ENCODE measurements around the gene SCAPER.

The SCAPER gene

DNA sequence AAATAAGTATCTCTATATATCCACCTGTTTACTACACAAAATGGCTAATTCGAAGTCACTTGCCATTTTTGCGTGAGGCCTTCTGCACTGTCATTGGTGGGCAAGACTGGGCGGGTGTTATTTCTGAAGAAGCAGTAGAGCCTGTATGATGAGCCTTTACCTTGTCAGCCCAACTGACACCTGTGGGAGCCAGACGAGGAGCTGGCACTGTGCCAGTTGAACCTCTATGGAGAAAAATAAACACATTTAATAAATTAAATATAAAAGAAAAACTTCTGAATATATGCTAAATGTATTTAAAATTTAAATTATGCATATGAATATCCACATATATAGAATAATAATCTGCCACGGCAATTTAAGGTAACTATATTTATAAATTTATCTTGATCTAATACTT, 109.9 kb downstream of the SCAPER start:
- Mint-ChIP-seq H3K4me3 (no peak overlapping the region), H3K27me3 (ENCODE audit: low read depth, poor library complexity) (peaks cover 2% of the 10 kb centered on the region)
- no peak for DNase-seq

DNA sequence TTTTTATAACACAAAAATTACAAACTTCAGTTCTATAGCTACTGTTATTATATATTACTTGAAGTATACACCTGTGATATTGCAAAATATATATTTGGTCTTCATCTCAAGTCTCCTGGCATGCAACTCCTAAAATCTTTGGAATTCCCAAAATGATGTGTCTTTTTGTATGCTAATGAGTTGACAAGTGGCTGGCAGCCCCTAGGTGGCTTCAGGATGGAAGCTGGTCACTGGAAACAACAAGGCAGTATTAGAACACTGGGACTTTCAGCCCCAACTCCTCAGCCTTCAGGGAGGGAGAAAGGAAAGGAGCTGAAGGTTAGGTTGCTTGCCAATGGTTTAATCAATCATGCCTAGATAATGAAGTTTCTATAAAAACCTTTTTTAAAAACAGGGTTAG, 112.0 kb downstream of the SCAPER start:
- Mint-ChIP-seq H3K36me3 (ENCODE audit: low read depth) (peaks cover 43% of the 10 kb centered on the region), H3K9me3 (peaks cover 15% of the 10 kb centered on the region), H3K27me3 (ENCODE audit: low read depth, poor library complexity) (peaks cover 2% of the 10 kb centered on the region), H3K27ac (no peak overlapping the region), H3K4me1 (no peaks in the 10 kb centered on the region), H3K4me3 (no peak overlapping the region)
- DNase-seq: no peak
- TF ChIP-seq, protein P1, sequence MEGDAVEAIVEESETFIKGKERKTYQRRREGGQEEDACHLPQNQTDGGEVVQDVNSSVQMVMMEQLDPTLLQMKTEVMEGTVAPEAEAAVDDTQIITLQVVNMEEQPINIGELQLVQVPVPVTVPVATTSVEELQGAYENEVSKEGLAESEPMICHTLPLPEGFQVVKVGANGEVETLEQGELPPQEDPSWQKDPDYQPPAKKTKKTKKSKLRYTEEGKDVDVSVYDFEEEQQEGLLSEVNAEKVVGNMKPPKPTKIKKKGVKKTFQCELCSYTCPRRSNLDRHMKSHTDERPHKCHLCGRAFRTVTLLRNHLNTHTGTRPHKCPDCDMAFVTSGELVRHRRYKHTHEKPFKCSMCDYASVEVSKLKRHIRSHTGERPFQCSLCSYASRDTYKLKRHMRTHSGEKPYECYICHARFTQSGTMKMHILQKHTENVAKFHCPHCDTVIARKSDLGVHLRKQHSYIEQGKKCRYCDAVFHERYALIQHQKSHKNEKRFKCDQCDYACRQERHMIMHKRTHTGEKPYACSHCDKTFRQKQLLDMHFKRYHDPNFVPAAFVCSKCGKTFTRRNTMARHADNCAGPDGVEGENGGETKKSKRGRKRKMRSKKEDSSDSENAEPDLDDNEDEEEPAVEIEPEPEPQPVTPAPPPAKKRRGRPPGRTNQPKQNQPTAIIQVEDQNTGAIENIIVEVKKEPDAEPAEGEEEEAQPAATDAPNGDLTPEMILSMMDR (IDR thresholded peaks at IDR 0.05): no peak

More for the DNA sequence above, 109.9 kb downstream of the SCAPER start:
- H3K9me3 Mint-ChIP-seq: peaks cover 15% of the 10 kb centered on the region
- TF ChIP-seq, protein P1 (IDR thresholded peaks at IDR 0.05): no peak
- H3K36me3 Mint-ChIP-seq (ENCODE audit: low read depth): peaks cover 56% of the 10 kb centered on the region
- no peak overlapping the region for H3K27ac Mint-ChIP-seq
- H3K4me1 Mint-ChIP-seq: no peaks in the 10 kb centered on the region

DNA sequence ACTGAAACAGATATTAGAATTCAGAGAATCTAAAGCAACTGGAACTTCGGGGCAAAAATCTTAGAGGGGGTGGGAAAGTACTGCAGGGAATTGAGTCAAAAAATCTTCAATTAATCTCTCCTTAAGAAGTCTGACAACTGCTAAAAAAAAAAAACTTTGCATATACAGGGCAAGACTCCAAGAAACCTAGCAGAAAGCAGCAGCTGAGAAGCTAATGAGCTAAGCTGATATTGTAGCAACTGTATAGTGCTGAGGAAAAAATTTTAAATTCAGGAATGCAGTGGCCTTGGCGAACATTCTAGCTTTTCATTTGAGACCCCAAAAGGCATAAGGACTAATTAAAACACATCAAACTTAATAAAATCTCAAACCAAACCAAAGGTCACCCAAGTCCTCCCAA, 113.6 kb downstream of the SCAPER start:
- Mint-ChIP-seq H3K9me3 (peaks cover 16% of the 10 kb centered on the region), H3K4me3 (no peak overlapping the region), H3K4me1 (no peaks in the 10 kb centered on the region), H3K36me3 (ENCODE audit: low read depth) (peaks cover 45% of the 10 kb centered on the region), H3K27me3 (ENCODE audit: low read depth, poor library complexity) (peaks cover 2% of the 10 kb centered on the region), H3K27ac (no peak overlapping the region)
- TF ChIP-seq, protein P1 (IDR thresholded peaks at IDR 0.05): no peak
- no peak for DNase-seq

DNA sequence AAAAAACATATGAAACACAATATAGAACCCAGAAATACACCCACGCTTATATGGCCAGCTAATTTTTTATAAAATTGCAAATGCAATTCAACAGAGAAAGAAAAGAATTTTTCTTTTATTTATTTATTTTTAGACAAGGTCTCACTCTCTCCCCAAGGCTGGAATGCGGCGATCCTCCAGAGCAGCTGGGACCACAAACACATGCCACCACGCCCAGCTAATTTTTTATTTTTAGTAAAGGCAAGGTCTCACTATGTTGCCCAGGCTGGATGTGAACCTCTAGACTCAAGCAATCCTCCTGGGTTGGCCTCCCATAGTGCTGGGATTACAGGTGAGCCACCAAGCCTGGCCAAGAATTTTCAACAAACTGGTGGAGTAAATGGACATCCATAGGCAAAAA, 117.9 kb downstream of the SCAPER start:
- H3K36me3 Mint-ChIP-seq (ENCODE audit: low read depth): peaks cover 66% of the 10 kb centered on the region
- no peak for DNase-seq
- H3K4me3 Mint-ChIP-seq: no peak overlapping the region
- H3K27ac Mint-ChIP-seq: no peak overlapping the region
- H3K27me3 Mint-ChIP-seq (ENCODE audit: low read depth, poor library complexity): peaks cover 2% of the 10 kb centered on the region
- peaks cover 53% of the 10 kb centered on the region for H3K9me3 Mint-ChIP-seq
- TF ChIP-seq, protein P1 (IDR thresholded peaks at IDR 0.05): no peak
- no peaks in the 10 kb centered on the region for H3K4me1 Mint-ChIP-seq

DNA sequence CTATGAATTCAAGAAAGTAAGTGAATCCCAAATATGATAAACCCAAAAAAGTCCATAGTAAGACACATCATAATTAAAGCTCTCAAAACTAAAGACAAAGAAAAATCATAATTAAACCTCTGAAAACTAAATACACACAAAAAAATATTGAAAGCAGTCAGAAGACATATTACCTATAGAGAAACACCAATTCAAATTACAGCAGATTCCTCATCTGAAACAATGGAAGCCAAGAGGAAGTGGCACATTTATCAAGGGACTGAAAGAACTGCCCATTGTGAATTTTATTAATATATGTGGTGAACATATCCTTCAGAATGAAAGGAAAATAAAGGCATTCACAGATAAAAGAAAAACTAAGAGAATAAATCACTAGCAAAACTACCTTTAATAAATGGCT, 128.2 kb downstream of the SCAPER start:
- Mint-ChIP-seq H3K4me1 (no peaks in the 10 kb centered on the region), H3K4me3 (no peak overlapping the region), H3K27me3 (ENCODE audit: low read depth, poor library complexity) (peaks cover 4% of the 10 kb centered on the region), H3K36me3 (ENCODE audit: low read depth) (peaks cover 65% of the 10 kb centered on the region), H3K27ac (no peak overlapping the region), H3K9me3 (peaks cover 27% of the 10 kb centered on the region)
- DNase-seq: no peak
- TF ChIP-seq, protein P1 (IDR thresholded peaks at IDR 0.05): no peak

DNA sequence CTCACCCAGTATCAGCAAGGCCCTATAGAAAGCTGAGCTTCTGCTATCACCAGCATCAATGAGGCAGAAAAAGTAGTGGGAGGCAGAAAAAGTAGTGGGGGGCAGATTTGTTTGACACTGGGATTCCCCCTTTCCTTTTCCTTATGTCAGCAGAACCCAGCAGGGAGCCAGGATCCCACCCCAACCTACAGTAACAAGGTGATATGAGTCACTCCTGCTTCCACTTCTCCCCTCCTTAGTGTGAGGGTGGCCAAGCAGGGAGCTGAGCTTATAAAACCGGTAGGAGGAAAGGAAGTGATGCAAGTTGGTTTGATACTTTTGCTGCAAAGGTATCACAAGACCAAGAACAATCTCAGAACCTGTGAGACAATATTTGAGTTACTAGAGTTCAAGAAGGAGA, 128.7 kb downstream of the SCAPER start:
- peaks cover 60% of the 10 kb centered on the region for H3K36me3 Mint-ChIP-seq (ENCODE audit: low read depth)
- TF ChIP-seq, protein P1 (IDR thresholded peaks at IDR 0.05): no peak
- no peak overlapping the region for H3K4me3 Mint-ChIP-seq
- no peaks in the 10 kb centered on the region for H3K4me1 Mint-ChIP-seq
- H3K9me3 Mint-ChIP-seq: peaks cover 27% of the 10 kb centered on the region
- DNase-seq: no peak
- H3K27ac Mint-ChIP-seq: no peak overlapping the region
- peaks cover 4% of the 10 kb centered on the region for H3K27me3 Mint-ChIP-seq (ENCODE audit: low read depth, poor library complexity)
